HEK293 (cell line): Measurements from ENCODE around the gene RAD21L1.

Source experiments
- CTCF ChIA-PET: fragments of 350-600 bp; formaldehyde crosslinking; extraction: SDS; loops from one replicate; lab custom pipeline; 2021; ENCODE audit warnings: antibody characterized with exemption; lab: Yijun Ruan, JAX
- POLR2A ChIA-PET: fragments of 300-600 bp; formaldehyde crosslinking; extraction: SDS; loops from one replicate; lab custom pipeline; 2020; ENCODE audit warnings: antibody characterized with exemption, inconsistent platforms; lab: Yijun Ruan, JAX
- H3K27ac ChIP-seq: fragments of 200-500 bp; sonication (Bioruptor generic); 2 replicates; pipeline ENCODE4 v1.5.1; 2014; ENCODE audit warnings: low read depth, low read length, control low read depth, inconsistent platforms; ENCODE audit errors: extremely low read depth
- H3K36me3 ChIP-seq, 2 experiments: fragments of 200-500 bp in 1 of 2; sonication (Bioruptor generic) in 1 of 2; 1 replicate in 1 of 2; 2 replicates in 1 of 2; pipeline ENCODE4 v1.5.1; 2014 to 2017; ENCODE audit warnings: inconsistent platforms in 2 of 2, low read length in 2 of 2; ENCODE audit not compliant: control insufficient read depth in 2 of 2, insufficient read depth in 1 of 2
- H3K4me1 ChIP-seq: fragments of 200-500 bp; sonication (Bioruptor generic); 2 replicates; pipeline ENCODE4 v1.5.1; 2014; ENCODE audit warnings: mild to moderate bottlenecking, low read length, inconsistent platforms; ENCODE audit not compliant: control insufficient read depth, insufficient read depth
- H3K4me3 ChIP-seq: 2 replicates; pipeline ENCODE4 v1.5.1; 2011; ENCODE audit warnings: low read depth, mild to moderate bottlenecking, control low read depth, low read length, moderate library complexity
- H3K9me3 ChIP-seq: fragments of 200-500 bp; sonication (Bioruptor generic); 2 replicates; pipeline ENCODE4 v1.5.1; 2014; ENCODE audit warnings: low read depth, low read length, inconsistent platforms; ENCODE audit not compliant: control insufficient read depth, insufficient read depth
- ATF2 ChIP-seq: fragments of 450-650 bp; formaldehyde crosslinking; IDR thresholded peaks from 2 replicates; pipeline ENCODE4 v1.5.1; 2016; ENCODE audit warnings: missing biosample characterization, missing genetic modification characterization, low read depth
- KLF7 ChIP-seq: fragments of 450-650 bp; formaldehyde crosslinking; IDR thresholded peaks from 2 replicates; pipeline ENCODE4 v1.5.1; 2016; ENCODE audit warnings: missing biosample characterization, missing genetic modification characterization, borderline replicate concordance
- MZF1 ChIP-seq: fragments of 450-650 bp; formaldehyde crosslinking; IDR thresholded peaks from 2 replicates; pipeline ENCODE4 v1.5.1; 2017; ENCODE audit warnings: missing biosample characterization, missing genetic modification characterization, borderline replicate concordance
- OSR2 ChIP-seq: fragments of 450-650 bp; formaldehyde crosslinking; IDR thresholded peaks from 2 replicates; pipeline ENCODE4 v1.5.1; 2016; ENCODE audit warnings: missing biosample characterization, missing genetic modification characterization
- PRDM4 ChIP-seq: fragments of 450-650 bp; formaldehyde crosslinking; IDR thresholded peaks from 2 replicates; pipeline ENCODE4 v1.5.1; 2017; ENCODE audit warnings: missing biosample characterization, missing genetic modification characterization
- ZNF140 ChIP-seq: fragments of 450-650 bp; formaldehyde crosslinking; IDR thresholded peaks from 2 replicates; pipeline ENCODE4 v1.5.1; 2016; ENCODE audit warnings: missing biosample characterization, missing genetic modification characterization
- ZNF146 ChIP-seq: fragments of 450-650 bp; formaldehyde crosslinking; IDR thresholded peaks from 2 replicates; pipeline ENCODE4 v1.5.1; 2016; ENCODE audit warnings: missing biosample characterization, missing genetic modification characterization
- ZNF175 ChIP-seq: fragments of 450-650 bp; formaldehyde crosslinking; IDR thresholded peaks from 2 replicates; pipeline ENCODE4 v1.5.1; 2016; ENCODE audit warnings: missing biosample characterization, missing genetic modification characterization
- ZNF2 ChIP-seq: fragments of 450-650 bp; formaldehyde crosslinking; IDR thresholded peaks from 2 replicates; pipeline ENCODE4 v1.5.1; 2016; ENCODE audit warnings: missing biosample characterization, missing genetic modification characterization
- ZNF223 ChIP-seq: fragments of 450-650 bp; formaldehyde crosslinking; IDR thresholded peaks from 2 replicates; pipeline ENCODE4 v1.5.1; 2016; ENCODE audit warnings: missing biosample characterization, missing genetic modification characterization
- ZNF280C ChIP-seq: fragments of 450-650 bp; formaldehyde crosslinking; IDR thresholded peaks from 2 replicates; pipeline ENCODE4 v1.5.1; 2016; ENCODE audit warnings: missing biosample characterization, missing genetic modification characterization
- ZNF335 ChIP-seq: fragments of 450-650 bp; formaldehyde crosslinking; conservative IDR thresholded peaks from 2 replicates; pipeline ENCODE4 v1.5.1; 2016; ENCODE audit warnings: missing biosample characterization, missing genetic modification characterization
- ZNF341 ChIP-seq: fragments of 450-650 bp; formaldehyde crosslinking; IDR thresholded peaks from 2 replicates; pipeline ENCODE4; 2016; ENCODE audit warnings: low read depth, missing biosample characterization, missing genetic modification characterization
- ZNF354C ChIP-seq: fragments of 450-650 bp; formaldehyde crosslinking; IDR thresholded peaks from 2 replicates; pipeline ENCODE4 v1.5.1; 2016; ENCODE audit warnings: missing biosample characterization, missing genetic modification characterization, low read depth, borderline replicate concordance
- ZNF518A ChIP-seq: fragments of 450-650 bp; formaldehyde crosslinking; conservative IDR thresholded peaks from 2 replicates; pipeline ENCODE4 v1.5.1; 2016; ENCODE audit warnings: low read depth, missing biosample characterization, missing genetic modification characterization
- ZNF529 ChIP-seq: fragments of 450-650 bp; formaldehyde crosslinking; IDR thresholded peaks from 2 replicates; pipeline ENCODE4 v1.5.1; 2017; ENCODE audit warnings: missing genetic modification characterization, missing biosample characterization; ENCODE audit not compliant: insufficient replicate concordance
- ZNF600 ChIP-seq: fragments of 450-650 bp; formaldehyde crosslinking; IDR thresholded peaks from 2 replicates; pipeline ENCODE4 v1.5.1; 2016; ENCODE audit warnings: missing biosample characterization, missing genetic modification characterization
- ZNF658 ChIP-seq: fragments of 450-650 bp; formaldehyde crosslinking; IDR thresholded peaks from 2 replicates; pipeline ENCODE4; 2016; ENCODE audit warnings: missing biosample characterization, missing genetic modification characterization
- ZNF670 ChIP-seq: fragments of 450-650 bp; formaldehyde crosslinking; IDR thresholded peaks from 2 replicates; pipeline ENCODE4 v1.5.1; 2016; ENCODE audit warnings: missing biosample characterization, missing genetic modification characterization, low read depth
- ZSCAN18 ChIP-seq: fragments of 450-650 bp; formaldehyde crosslinking; IDR thresholded peaks from 2 replicates; pipeline ENCODE4 v1.5.1; 2016; ENCODE audit warnings: missing biosample characterization, missing genetic modification characterization

The RAD21L1 gene

GRCh38 chr20:1177680-1178079 lies 48.2 kb upstream of the RAD21L1 start (continued):
- TF ChIP-seq ZNF600 (tag by site-specific recombination) = 0 out of 2 replicates have a peak, but pooled peaks have one; percentile 25
- TF ChIP-seq ZNF529 (tag by site-specific recombination) = no peak
- TF ChIP-seq KLF7 (tag by site-specific recombination) = no peak
- TF ChIP-seq, all 188 proteins: peak for 2

GRCh38 chr20:1178103-1178502 lies 47.7 kb upstream of the RAD21L1 start:
- Histone ChIP-seq H3K4me1 (no peaks in the 10 kb centered on the region), H3K4me3 (no peak overlapping the region), H3K27ac (no peak overlapping the region), H3K9me3 (no peaks in the 10 kb centered on the region), H3K36me3 (peaks cover 0 to 20% of the 10 kb centered on the region in 2 experiments; a peak in 1 of 3 replicates)
- ChIA-PET POLR2A (no interaction called here), CTCF (interaction anchor here (1.5 kb wide), 1 partner anchor 33 kb away, joined by 7 read pairs; no protein-coding TSS in a partner anchor)
- no peak for TF ChIP-seq ZNF140
- TF ChIP-seq ZNF175 (tag by site-specific recombination) = no peak
- TF ChIP-seq PRDM4 (tag by site-specific recombination) = no peak
- TF ChIP-seq ZNF670 = no peak
- TF ChIP-seq ZSCAN18 (tag by site-specific recombination) = no peak
- no peak for TF ChIP-seq ZNF146 (tag by site-specific recombination)
- no peak for TF ChIP-seq ZNF2 (tag by site-specific recombination)
- TF ChIP-seq ATF2 (tag by site-specific recombination) = no peak
- no peak for TF ChIP-seq MZF1 (tag by site-specific recombination)
- no peak for TF ChIP-seq ZNF354C (tag by site-specific recombination)
- no peak for TF ChIP-seq ZNF223 (tag by site-specific recombination)
- TF ChIP-seq ZNF518A (tag by site-specific recombination) = no peak
- no peak for TF ChIP-seq ZNF280C (tag by site-specific recombination)
- TF ChIP-seq ZNF658 (tag by site-specific recombination) = no peak
- no peak for TF ChIP-seq OSR2 (tag by site-specific recombination)
- no peak for TF ChIP-seq ZNF335 (tag by site-specific recombination)
- no peak for TF ChIP-seq ZNF341 (tag by site-specific recombination)
